Measurements from ENCODE around the gene MEGF11. TPM values are rescaled to one million over a fixed set of nuclear protein-coding genes. Genes with fewer than 3 reads are reported as not detected.

The MEGF11 gene
- total RNA-seq, 2 experiments from 2014 or later = 3.3 to 6.8 TPM

DNA sequence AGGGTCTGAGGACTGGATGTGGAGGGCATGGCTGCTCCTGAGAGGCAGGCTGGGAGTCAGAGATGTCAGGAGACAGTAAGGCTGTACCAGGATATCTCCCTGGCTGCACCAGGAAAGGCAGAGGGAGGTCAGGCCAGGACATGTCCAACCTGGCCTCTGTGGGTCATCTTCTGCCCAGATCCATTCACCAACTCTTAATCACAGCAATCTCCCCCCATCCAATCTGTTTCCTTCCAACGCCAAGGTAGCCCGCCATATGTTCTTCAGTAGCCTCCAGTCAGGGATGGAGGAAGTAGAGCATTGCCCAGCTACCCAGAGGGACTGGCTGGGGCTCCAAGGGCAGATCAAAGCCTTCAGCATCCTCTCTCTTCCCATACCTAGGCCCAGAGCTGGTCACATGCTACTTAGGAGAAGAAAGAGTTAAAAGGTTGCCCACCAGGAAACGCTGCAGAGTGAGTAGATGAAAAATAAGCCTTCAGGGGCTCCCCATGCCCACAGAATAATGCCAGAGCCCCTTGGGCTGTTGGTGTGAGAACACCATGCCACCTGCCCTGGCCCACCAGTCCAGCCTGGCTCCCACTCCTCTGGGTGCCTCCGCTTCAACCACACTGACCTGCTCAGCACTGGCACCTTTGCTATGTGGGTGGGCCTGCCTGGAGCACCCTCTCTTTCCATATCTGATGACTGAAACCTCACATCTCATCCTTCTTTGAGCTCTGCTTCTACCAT is 176.8 kb downstream of the MEGF11 start:
- Histone ChIP-seq H3K9me2 (ENCODE audit: insufficient read depth, low read length) (no peaks in the 10 kb centered on the region), H3K4me1 (ENCODE audit: insufficient read depth, low read length, poor library complexity, severe bottlenecking) (no peaks in the 10 kb centered on the region), H3K4me3 (ENCODE audit: low read depth, low read length, poor library complexity, severe bottlenecking) (no peak overlapping the region), H3K4me2 (ENCODE audit: low read length) (no peak overlapping the region), H4K20me1 (ENCODE audit: insufficient read depth, low read length) (no peaks in the 10 kb centered on the region), H2AFZ (ENCODE audit: low read length) (no peak overlapping the region), H3K79me2 (ENCODE audit: insufficient read depth, low read depth, low read length) (no peaks in the 10 kb centered on the region), H3K27ac (ENCODE audit: low read depth, low read length, poor library complexity, severe bottlenecking) (no peak overlapping the region), H3K36me3 (ENCODE audit: insufficient read depth, low read length) (no peaks in the 10 kb centered on the region), H3K9me3 (ENCODE audit: low read length) (no peaks in the 10 kb centered on the region)
- no TSS peak for BruUV-seq (replicated peaks)
- no peak for DNase-seq (ENCODE audit: low spot score)
- POLR2A ChIA-PET = no interaction called here
- CTCF ChIA-PET (ENCODE audit: unreplicated experiment) = no interaction called here
- no peak for TF ChIP-seq EZH2phosphoT487 (IDR thresholded peaks at IDR 0.05; ENCODE audit: borderline replicate concordance, low read depth, low read length)
- TF ChIP-seq, protein P1, sequence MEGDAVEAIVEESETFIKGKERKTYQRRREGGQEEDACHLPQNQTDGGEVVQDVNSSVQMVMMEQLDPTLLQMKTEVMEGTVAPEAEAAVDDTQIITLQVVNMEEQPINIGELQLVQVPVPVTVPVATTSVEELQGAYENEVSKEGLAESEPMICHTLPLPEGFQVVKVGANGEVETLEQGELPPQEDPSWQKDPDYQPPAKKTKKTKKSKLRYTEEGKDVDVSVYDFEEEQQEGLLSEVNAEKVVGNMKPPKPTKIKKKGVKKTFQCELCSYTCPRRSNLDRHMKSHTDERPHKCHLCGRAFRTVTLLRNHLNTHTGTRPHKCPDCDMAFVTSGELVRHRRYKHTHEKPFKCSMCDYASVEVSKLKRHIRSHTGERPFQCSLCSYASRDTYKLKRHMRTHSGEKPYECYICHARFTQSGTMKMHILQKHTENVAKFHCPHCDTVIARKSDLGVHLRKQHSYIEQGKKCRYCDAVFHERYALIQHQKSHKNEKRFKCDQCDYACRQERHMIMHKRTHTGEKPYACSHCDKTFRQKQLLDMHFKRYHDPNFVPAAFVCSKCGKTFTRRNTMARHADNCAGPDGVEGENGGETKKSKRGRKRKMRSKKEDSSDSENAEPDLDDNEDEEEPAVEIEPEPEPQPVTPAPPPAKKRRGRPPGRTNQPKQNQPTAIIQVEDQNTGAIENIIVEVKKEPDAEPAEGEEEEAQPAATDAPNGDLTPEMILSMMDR (conservative IDR thresholded peaks at IDR 0.05; ENCODE audit: low read length) = no peak
- intact Hi-C loops (cut with micrococcal nuclease; ENCODE audit: unreplicated experiment) = no loop called here

DNA sequence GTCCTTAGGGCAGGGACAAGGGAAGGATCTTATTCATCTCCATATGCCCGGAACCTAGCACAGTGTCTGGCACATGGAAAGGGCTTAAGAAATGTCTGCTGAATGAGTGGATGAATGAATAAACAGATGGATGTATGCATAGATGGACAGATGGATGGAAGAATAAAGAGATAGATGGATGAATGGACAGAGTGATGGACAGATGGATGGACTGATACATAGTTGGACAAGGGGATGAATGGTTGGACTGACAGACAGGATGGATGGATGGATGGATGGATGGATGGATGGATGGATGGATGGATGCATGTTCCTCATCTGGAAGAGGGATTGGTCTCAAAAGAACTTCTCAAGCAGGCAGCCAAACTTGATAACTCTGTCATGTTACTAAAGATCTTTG is 177.6 kb downstream of the MEGF11 start:
- ChIA-PET CTCF (ENCODE audit: unreplicated experiment) (no interaction called here), POLR2A (no interaction called here)
- H3K9me2 ChIP-seq (ENCODE audit: insufficient read depth, low read length) = no peaks in the 10 kb centered on the region
- H3K79me2 ChIP-seq (ENCODE audit: insufficient read depth, low read depth, low read length) = no peaks in the 10 kb centered on the region
- H4K20me1 ChIP-seq (ENCODE audit: insufficient read depth, low read length) = no peaks in the 10 kb centered on the region
- TF ChIP-seq, protein P1 (conservative IDR thresholded peaks at IDR 0.05; ENCODE audit: low read length) = no peak
- no peak for TF ChIP-seq EZH2phosphoT487 (IDR thresholded peaks at IDR 0.05; ENCODE audit: borderline replicate concordance, low read depth, low read length)
- H3K4me2 ChIP-seq (ENCODE audit: low read length) = no peak overlapping the region
- no peak overlapping the region for H2AFZ ChIP-seq (ENCODE audit: low read length)
- H3K27ac ChIP-seq (ENCODE audit: low read depth, low read length, poor library complexity, severe bottlenecking) = no peak overlapping the region
- intact Hi-C loops (cut with micrococcal nuclease; ENCODE audit: unreplicated experiment) = no loop called here
- DNase-seq (ENCODE audit: low spot score) = no peak
- H3K9me3 ChIP-seq (ENCODE audit: low read length) = no peaks in the 10 kb centered on the region
- no TSS peak for BruUV-seq (replicated peaks)
- H3K4me3 ChIP-seq (ENCODE audit: low read depth, low read length, poor library complexity, severe bottlenecking) = no peak overlapping the region
- no peaks in the 10 kb centered on the region for H3K4me1 ChIP-seq (ENCODE audit: insufficient read depth, low read length, poor library complexity, severe bottlenecking)
- H3K36me3 ChIP-seq (ENCODE audit: insufficient read depth, low read length) = no peaks in the 10 kb centered on the region

DNA sequence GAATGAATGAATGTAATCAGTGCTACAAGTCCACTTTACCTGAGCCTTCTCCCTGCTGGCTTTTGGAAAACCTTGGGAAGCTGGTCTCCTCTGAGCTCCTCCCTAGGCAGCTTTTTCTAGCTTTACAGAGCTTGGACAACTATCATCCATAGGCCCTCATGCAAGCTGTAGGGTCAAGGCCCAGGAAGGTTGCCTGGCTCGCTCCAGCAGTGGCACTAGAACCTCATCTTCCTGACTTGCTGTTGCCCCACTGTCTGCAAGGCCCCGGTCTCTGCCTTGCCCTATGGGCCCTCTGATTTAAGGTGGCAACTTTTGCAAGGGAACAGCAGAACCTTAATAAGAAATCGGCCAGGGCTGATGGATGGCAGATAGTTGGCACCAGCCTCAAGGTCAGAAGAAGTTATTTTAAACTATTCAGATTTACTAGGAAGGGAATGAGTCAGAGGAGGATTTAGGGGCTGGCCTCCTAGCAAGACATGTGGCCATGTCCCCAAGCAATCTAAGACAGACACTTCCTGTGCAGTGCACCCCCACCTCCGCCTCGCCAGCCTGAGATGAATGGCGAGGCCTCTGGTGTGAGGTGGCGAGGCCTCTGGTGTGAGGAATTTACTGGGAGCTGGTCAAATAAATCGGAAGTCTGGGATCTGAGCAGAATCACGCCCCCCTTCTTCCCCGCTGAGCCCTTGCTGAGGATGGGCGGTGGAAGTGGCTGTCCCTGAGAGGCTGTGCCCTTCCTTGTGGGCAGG is 180.8 kb downstream of the MEGF11 start:
- no TSS peak for BruUV-seq (replicated peaks)
- TF ChIP-seq, protein P1 (conservative IDR thresholded peaks at IDR 0.05; ENCODE audit: low read length) = no peak
- TF ChIP-seq EZH2phosphoT487 (IDR thresholded peaks at IDR 0.05; ENCODE audit: borderline replicate concordance, low read depth, low read length) = no peak
- no peak for DNase-seq (ENCODE audit: low spot score)
- Histone ChIP-seq H3K9me2 (ENCODE audit: insufficient read depth, low read length) (no peaks in the 10 kb centered on the region), H4K20me1 (ENCODE audit: insufficient read depth, low read length) (no peaks in the 10 kb centered on the region), H3K4me1 (ENCODE audit: insufficient read depth, low read length, poor library complexity, severe bottlenecking) (no peaks in the 10 kb centered on the region), H3K9me3 (ENCODE audit: low read length) (no peaks in the 10 kb centered on the region), H2AFZ (ENCODE audit: low read length) (no peak overlapping the region), H3K27ac (ENCODE audit: low read depth, low read length, poor library complexity, severe bottlenecking) (no peak overlapping the region), H3K4me3 (ENCODE audit: low read depth, low read length, poor library complexity, severe bottlenecking) (no peak overlapping the region), H3K79me2 (ENCODE audit: insufficient read depth, low read depth, low read length) (no peaks in the 10 kb centered on the region), H3K4me2 (ENCODE audit: low read length) (no peak overlapping the region), H3K36me3 (ENCODE audit: insufficient read depth, low read length) (no peaks in the 10 kb centered on the region)
- intact Hi-C loops (cut with micrococcal nuclease; ENCODE audit: unreplicated experiment) = no loop called here
- CTCF ChIA-PET (ENCODE audit: unreplicated experiment) = no interaction called here
- POLR2A ChIA-PET = interaction anchor here (0.5 to 0.7 kb wide), 3 partner anchors 18 to 510 kb away, joined by 3 to 4 read pairs (median 3); no protein-coding TSS in a partner anchor
